Measurements from ENCODE around the gene MRPL49. TPM values are rescaled to one million over a fixed set of nuclear protein-coding genes. Genes with fewer than 3 reads are reported as not detected.
A peak's percentile ranks its signal among the peaks of the same experiment; 100 is the strongest.

Gene MRPL49
- total RNA-seq, 1 experiment from 2014 or later: 55.9 TPM

DNA sequence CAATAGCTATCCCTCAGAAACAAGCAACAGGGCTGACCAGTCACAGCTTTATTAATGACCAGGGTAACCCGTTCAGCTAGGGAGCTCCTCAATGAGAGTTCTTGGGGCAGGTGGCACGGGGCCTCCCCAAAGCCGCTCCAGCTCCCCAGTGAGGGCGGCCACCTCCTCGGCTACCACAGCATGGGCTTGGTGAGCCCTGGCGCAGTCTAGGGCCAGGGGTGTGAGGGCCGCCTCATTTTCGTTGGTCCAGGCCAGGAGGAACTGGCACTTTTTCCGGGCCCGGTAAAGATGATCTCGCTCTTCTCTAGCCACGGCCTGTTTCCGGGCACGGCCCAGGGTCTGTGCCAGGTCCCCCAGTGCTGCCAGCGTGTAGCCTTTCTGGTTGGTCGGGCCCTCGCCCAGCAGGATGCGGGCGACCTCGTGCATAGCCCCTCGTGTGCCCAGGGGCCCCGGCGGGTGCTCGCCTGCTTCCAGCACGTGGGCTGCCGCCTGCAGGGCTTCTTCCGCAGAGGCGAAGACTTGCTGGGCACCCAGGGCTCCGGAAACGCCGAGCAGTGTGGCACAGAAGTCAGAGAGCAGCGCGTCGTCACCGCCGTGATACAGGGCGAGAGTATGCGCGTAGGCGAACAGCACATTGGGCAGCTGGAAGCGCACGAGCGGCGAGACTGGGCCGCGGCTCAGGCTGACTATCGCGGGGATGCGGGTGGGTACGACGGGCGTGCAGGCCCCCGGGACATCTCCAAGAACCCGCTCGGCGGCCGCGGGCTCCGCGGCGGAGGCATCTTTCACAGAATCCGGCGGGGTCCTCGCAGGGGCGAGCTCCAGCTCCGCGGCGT, 5.5 kb upstream of the MRPL49 start (continued):
- TF ChIP-seq ZNF121 (CRISPR knock-in tag; IDR thresholded peaks at IDR 0.05) (no peak), GTF2I (CRISPR knock-in tag; conservative IDR thresholded peaks at IDR 0.05) (no peak), ZNF423 (CRISPR knock-in tag; IDR thresholded peaks at IDR 0.05) (no peak), NFE2L1 (CRISPR knock-in tag; IDR thresholded peaks at IDR 0.05) (peak; percentile 87), JUN (CRISPR knock-in tag; IDR thresholded peaks at IDR 0.05) (0 out of 2 replicates have a peak, but pooled peaks have one; percentile 63), NR2C2 (CRISPR knock-in tag; IDR thresholded peaks at IDR 0.05) (peak; percentile 75), ZNF232 (CRISPR knock-in tag; IDR thresholded peaks at IDR 0.05) (peak; percentile 91; the same call in 1 of the 2 replicates), HMGA2 (CRISPR knock-in tag; IDR thresholded peaks at IDR 0.05) (no peak)
- TF ChIP-seq, protein P1, sequence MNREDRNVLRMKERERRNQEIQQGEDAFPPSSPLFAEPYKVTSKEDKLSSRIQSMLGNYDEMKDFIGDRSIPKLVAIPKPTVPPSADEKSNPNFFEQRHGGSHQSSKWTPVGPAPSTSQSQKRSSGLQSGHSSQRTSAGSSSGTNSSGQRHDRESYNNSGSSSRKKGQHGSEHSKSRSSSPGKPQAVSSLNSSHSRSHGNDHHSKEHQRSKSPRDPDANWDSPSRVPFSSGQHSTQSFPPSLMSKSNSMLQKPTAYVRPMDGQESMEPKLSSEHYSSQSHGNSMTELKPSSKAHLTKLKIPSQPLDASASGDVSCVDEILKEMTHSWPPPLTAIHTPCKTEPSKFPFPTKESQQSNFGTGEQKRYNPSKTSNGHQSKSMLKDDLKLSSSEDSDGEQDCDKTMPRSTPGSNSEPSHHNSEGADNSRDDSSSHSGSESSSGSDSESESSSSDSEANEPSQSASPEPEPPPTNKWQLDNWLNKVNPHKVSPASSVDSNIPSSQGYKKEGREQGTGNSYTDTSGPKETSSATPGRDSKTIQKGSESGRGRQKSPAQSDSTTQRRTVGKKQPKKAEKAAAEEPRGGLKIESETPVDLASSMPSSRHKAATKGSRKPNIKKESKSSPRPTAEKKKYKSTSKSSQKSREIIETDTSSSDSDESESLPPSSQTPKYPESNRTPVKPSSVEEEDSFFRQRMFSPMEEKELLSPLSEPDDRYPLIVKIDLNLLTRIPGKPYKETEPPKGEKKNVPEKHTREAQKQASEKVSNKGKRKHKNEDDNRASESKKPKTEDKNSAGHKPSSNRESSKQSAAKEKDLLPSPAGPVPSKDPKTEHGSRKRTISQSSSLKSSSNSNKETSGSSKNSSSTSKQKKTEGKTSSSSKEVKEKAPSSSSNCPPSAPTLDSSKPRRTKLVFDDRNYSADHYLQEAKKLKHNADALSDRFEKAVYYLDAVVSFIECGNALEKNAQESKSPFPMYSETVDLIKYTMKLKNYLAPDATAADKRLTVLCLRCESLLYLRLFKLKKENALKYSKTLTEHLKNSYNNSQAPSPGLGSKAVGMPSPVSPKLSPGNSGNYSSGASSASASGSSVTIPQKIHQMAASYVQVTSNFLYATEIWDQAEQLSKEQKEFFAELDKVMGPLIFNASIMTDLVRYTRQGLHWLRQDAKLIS (CRISPR knock-in tag; IDR thresholded peaks at IDR 0.05; ENCODE audit: borderline replicate concordance): peak; percentile 92; the same call in 1 of the 2 replicates
- TF ChIP-seq, protein P2, sequence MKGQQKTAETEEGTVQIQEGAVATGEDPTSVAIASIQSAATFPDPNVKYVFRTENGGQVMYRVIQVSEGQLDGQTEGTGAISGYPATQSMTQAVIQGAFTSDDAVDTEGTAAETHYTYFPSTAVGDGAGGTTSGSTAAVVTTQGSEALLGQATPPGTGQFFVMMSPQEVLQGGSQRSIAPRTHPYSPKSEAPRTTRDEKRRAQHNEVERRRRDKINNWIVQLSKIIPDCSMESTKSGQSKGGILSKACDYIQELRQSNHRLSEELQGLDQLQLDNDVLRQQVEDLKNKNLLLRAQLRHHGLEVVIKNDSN (CRISPR knock-in tag; IDR thresholded peaks at IDR 0.05): peak; percentile 82
- TF ChIP-seq, protein P3, sequence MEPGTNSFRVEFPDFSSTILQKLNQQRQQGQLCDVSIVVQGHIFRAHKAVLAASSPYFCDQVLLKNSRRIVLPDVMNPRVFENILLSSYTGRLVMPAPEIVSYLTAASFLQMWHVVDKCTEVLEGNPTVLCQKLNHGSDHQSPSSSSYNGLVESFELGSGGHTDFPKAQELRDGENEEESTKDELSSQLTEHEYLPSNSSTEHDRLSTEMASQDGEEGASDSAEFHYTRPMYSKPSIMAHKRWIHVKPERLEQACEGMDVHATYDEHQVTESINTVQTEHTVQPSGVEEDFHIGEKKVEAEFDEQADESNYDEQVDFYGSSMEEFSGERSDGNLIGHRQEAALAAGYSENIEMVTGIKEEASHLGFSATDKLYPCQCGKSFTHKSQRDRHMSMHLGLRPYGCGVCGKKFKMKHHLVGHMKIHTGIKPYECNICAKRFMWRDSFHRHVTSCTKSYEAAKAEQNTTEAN (CRISPR knock-in tag; IDR thresholded peaks at IDR 0.05): peak; percentile 83; the same call in 1 of the 2 replicates
- TF ChIP-seq, protein P4, sequence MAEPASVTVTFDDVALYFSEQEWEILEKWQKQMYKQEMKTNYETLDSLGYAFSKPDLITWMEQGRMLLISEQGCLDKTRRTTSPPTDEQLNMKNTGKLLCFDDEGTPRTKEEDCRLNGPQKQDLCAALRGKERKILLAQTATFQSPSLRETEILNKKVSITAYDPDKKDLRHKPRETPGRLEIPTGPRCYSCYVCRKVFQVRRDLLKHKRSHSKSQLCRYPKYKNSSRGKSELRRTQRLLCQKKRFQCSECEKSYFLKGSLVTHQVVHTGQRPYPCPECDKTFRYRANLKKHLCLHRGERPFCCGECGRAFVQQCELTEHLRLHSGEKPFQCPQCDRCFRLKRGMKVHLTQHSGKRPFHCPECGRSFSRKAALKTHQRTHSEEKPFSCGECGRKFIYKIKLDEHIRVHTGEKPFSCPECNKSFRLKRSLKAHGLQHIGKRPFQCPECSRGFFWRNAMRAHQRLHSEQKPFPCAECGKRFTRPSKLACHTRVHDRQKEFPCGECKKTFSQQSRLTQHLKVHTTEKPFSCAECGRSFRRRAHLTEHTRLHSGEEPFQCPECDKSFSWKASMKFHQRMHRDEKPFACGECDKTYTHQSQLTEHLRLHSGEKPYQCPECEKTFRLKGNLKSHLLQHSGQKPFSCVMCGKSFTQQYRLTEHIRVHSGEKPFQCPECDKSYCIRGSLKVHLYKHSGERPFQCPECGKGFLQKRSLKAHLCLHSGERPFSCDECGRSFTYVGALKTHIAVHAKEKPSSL (CRISPR knock-in tag; conservative IDR thresholded peaks at IDR 0.05): no peak
- TF ChIP-seq, protein P5, sequence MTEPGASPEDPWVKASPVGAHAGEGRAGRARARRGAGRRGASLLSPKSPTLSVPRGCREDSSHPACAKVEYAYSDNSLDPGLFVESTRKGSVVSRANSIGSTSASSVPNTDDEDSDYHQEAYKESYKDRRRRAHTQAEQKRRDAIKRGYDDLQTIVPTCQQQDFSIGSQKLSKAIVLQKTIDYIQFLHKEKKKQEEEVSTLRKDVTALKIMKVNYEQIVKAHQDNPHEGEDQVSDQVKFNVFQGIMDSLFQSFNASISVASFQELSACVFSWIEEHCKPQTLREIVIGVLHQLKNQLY (CRISPR knock-in tag; IDR thresholded peaks at IDR 0.05): 0 out of 2 replicates have a peak, but pooled peaks have one; percentile 84
- TF ChIP-seq, protein P6, sequence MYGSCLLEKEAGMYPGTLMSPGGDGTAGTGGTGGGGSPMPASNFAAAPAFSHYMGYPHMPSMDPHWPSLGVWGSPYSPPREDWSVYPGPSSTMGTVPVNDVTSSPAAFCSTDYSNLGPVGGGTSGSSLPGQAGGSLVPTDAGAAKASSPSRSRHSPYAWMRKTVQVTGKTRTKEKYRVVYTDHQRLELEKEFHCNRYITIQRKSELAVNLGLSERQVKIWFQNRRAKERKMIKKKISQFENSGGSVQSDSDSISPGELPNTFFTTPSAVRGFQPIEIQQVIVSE (CRISPR knock-in tag; IDR thresholded peaks at IDR 0.05; ENCODE audit: borderline replicate concordance): no peak

Data from WTC11 (cell line).